ENCODE measurements around the gene TAOK1. TPM values are rescaled to one million over a fixed set of nuclear protein-coding genes. Genes with fewer than 3 reads are reported as not detected.

TAOK1 gene
- total RNA-seq, 4 donors from 2014 or later: 27.5 to 92.4 (median 43.6) TPM

DNA sequence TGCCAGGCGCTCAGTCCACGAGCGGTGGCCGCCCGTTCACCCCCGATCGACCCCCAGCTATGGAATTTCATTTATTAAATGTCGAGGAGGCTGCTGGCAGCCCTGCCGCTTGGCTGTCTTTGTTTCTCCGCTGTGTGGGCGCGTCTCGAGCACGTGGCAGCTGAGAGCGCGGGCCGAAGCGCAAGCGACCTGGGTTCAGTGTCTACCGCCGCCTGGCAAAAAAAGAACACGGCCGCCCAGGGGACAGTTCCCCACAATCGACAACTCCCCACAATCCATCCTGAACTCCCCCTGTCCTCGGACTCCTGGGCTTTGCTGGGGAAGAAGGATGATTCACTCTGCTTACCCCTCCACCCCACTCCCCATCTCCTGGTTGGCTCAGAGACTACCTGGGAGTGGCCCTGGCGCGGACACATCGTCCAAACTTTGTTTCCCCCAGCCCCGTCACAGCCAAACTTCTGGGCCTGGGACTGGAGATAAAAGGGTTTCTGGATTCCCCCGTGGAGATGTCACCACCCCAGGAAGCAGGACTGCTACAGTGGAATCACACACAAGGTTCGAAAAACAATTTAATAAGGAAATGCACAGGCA is 201.1 kb downstream of the TAOK1 start:
- in situ Hi-C loops (cut with MboI; ENCODE audit: low pct_ligation_motif_present in 1 of 4, low pct_unique_long_range_greater_than_20kb in 1 of 4, low sequenced_read_pairs in 3 of 4): no loop called here
- H3K4me1 ChIP-seq: peaks cover 40 to 63% (median 56%) of the 10 kb centered on the region in 4 donors
- TF ChIP-seq, protein P1, sequence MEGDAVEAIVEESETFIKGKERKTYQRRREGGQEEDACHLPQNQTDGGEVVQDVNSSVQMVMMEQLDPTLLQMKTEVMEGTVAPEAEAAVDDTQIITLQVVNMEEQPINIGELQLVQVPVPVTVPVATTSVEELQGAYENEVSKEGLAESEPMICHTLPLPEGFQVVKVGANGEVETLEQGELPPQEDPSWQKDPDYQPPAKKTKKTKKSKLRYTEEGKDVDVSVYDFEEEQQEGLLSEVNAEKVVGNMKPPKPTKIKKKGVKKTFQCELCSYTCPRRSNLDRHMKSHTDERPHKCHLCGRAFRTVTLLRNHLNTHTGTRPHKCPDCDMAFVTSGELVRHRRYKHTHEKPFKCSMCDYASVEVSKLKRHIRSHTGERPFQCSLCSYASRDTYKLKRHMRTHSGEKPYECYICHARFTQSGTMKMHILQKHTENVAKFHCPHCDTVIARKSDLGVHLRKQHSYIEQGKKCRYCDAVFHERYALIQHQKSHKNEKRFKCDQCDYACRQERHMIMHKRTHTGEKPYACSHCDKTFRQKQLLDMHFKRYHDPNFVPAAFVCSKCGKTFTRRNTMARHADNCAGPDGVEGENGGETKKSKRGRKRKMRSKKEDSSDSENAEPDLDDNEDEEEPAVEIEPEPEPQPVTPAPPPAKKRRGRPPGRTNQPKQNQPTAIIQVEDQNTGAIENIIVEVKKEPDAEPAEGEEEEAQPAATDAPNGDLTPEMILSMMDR (IDR thresholded peaks at IDR 0.05): no peak
- TF ChIP-seq POLR2A (IDR thresholded peaks at IDR 0.05): no peak
- no peak for TF ChIP-seq EP300 (IDR thresholded peaks at IDR 0.05; ENCODE audit: low read depth)
- TF ChIP-seq POLR2AphosphoS5 (IDR thresholded peaks at IDR 0.05): no peak

DNA sequence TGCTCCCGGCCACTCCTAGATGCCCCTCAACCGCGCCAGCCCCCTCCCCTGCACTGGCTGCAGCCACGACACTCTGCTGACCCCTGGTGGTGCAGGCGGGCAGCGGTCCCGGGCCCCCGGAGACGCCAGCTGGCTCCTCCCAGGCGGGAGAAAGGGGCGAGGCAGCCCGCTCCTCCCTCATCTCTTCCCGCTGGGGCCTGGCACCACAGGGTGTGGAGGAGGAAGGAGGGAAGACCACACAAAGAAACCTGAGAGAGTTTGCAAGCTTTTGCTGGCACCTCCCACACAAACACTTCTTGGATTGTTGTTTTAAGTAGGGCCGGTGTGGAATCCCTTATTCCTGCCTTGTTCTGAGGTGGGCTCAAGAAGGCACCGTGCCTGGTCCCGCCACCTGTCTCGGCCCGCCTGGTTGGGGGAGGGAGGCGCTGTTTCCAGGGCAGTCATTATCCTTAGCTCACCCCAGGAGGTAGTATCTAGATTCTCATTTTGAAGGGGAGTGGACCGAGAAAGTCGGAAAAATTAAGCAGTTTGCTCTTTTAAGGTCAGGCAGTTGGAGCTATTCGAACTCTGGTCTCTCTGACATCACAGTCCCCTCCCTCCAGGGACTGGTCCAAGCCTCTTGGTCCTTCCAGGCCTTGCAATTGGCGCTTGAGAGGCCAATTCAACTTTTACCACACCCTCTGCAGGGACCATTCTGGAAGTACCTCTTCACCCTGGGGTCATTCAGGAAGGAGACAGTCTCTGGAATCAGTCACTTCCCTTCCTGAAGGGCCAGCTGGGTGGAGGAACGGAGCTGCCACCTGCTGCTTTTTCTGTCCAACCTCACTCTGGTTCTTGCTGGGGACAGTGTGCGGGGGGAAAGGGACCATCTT is 201.8 kb downstream of the TAOK1 start:
- Histone ChIP-seq H3K36me3 (no peaks in the 10 kb centered on the region), H3K9me3 (no peaks in the 10 kb centered on the region), H3K4me3 (peak overlapping the region in 3 of 4 donors; percentile 6 to 72 (median 68)), H3K27ac (peak overlapping the region; percentile 85 to 93 (median 90)), H3K4me1 (peaks cover 40 to 57% (median 56%) of the 10 kb centered on the region in 4 donors), H3K27me3 (no peaks in the 10 kb centered on the region)
- intact Hi-C loops (cut with DNase I; ENCODE audit: low total_unique reads): no loop called here
- 0 to 7% methylated on average over 2 to 24 of the region's 25 CpGs for WGBS, 2 donors (ENCODE audit: low coverage in 1 of 2)
- no peak for TF ChIP-seq POLR2A (IDR thresholded peaks at IDR 0.05)
- TF ChIP-seq, protein P1 (IDR thresholded peaks at IDR 0.05): peak; percentile 93 to 98 (median 97)
- no peak for TF ChIP-seq EP300 (IDR thresholded peaks at IDR 0.05; ENCODE audit: low read depth)
- peak; percentile 15 to 58 (median 55) for TF ChIP-seq POLR2AphosphoS5 (IDR thresholded peaks at IDR 0.05)
- DNase-seq: peak; percentile 93
- in situ Hi-C loops (cut with MboI; ENCODE audit: low pct_ligation_motif_present in 1 of 4, low pct_unique_long_range_greater_than_20kb in 1 of 4, low sequenced_read_pairs in 3 of 4): no loop called here

More for the DNA sequence above, 201.1 kb downstream of the TAOK1 start:
- Histone ChIP-seq H3K36me3 (no peaks in the 10 kb centered on the region), H3K27me3 (no peaks in the 10 kb centered on the region), H3K9me3 (no peaks in the 10 kb centered on the region), H3K4me3 (peak overlapping the region in 2 of 4 donors; percentile 8 to 30), H3K27ac (peak overlapping the region; percentile 85 to 93 (median 90))
- WGBS, 2 donors (ENCODE audit: low coverage in 1 of 2): 10 to 28% methylated on average over 2 to 28 of the region's 31 CpGs
- intact Hi-C loops (cut with DNase I; ENCODE audit: low total_unique reads): no loop called here
- DNase-seq: peak; percentile 42

DNA sequence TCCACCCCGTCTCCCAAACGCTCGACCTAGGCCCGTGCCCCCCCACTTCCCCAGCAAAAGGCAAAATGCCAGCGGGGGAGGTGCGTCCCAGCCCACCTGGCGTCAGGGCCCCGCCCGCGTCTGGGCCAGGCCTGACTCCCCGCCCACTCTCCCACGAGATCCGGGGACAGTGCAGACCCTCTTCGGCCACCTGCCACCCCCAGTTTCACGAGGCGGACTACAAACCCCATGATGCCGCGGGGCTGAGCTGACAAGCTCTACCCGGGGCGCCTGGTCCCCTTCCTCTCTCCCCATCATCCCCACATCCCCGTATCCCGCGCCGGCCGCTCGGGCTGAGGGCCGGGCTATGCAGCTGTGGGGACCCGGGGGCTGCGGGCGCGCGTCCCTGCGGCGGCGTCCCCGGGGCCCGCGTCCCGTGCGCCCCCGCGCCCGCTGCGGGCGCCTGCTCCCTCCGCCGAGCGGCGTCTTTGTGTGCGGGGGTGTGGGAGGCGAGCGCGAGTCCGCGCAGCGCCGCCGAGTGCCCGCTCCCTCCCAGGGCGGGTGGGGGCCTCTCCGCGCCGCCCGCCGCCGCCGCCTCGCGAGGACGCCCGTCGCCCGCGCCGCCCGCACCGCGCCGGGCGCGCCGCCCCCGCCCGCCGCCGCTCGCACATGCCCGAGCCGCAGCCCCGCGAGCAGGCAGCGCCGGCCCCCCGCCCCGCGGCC is 202.8 kb downstream of the TAOK1 start, which contains the start of gene ANKRD13B:
Gene ANKRD13B, plus strand, starts transcription at position 283 of the 702 bp plus-strand sequence. CDS start 490 bp downstream, outside the sequence.
- WGBS, 2 donors (ENCODE audit: low coverage in 1 of 2): 2% methylated on average over 18 of the region's 96 CpGs; no CpG with 5 or more reads in 1 of the 2 donors
- intact Hi-C loops (cut with DNase I; ENCODE audit: low total_unique reads) (no loop called here), in situ Hi-C loops (cut with MboI; ENCODE audit: low pct_ligation_motif_present in 1 of 4, low pct_unique_long_range_greater_than_20kb in 1 of 4, low sequenced_read_pairs in 3 of 4) (no loop called here)
- peak within 1 kb of the TSS; percentile 85 to 93 (median 90) for H3K27ac ChIP-seq
- peaks cover 33 to 51% (median 48%) of the 10 kb centered on the region in 4 donors for H3K4me1 ChIP-seq
- no peaks in the 10 kb centered on the region for H3K9me3 ChIP-seq
- peak; percentile 55 for DNase-seq
- H3K27me3 ChIP-seq: no peaks in the 10 kb centered on the region
- peak within 1 kb of the TSS; percentile 49 to 72 (median 64) for H3K4me3 ChIP-seq
- TF ChIP-seq EP300 (IDR thresholded peaks at IDR 0.05; ENCODE audit: low read depth) (no peak), POLR2A (IDR thresholded peaks at IDR 0.05) (no peak), POLR2AphosphoS5 (IDR thresholded peaks at IDR 0.05) (no peak)
- TF ChIP-seq, protein P1 (IDR thresholded peaks at IDR 0.05): no peak
- H3K36me3 ChIP-seq: no peaks in the 10 kb centered on the region
